ENCODE results near the gene ATAD2B. TPM values are rescaled to one million over a fixed set of nuclear protein-coding genes. Genes with fewer than 3 reads are reported as not detected.

ATAD2B gene
- total RNA-seq, 2 experiments from 2014 or later: 9.4 to 21.7 TPM

DNA sequence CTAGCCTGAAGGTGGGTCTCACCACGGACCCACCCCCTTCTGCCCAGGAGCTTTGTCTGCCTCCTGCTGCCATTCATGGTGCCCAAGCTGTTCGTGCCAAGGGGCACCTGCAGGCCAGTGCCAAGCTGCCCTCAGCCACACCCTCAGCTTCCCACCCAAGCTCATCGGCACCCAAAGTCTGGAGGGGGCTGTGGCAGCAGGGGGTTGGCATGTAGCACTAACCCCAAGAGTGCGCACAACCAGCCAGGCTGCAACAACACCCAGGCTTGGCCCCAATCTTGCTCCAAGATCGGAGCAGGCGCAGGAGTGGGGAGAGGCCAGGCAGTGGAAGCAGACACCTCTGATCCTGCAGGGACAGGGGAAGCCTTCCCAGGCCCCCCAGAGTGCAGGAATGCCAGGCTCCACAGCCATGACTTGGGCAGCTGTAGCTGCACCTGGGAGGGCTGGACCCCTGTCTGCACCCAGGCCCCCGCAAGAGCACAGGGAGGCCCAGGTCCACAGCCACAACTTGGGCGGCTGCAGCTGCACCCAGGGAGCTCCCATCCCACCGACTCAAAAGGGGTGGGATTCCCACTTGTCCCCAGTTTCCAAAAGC lies 89.9 kb downstream of the ATAD2B start:
- Histone ChIP-seq H3K9me3 (ENCODE audit: low read length) (peaks cover 13% of the 10 kb centered on the region; the same call in 1 of the 2 replicates), H3K4me1 (ENCODE audit: insufficient read depth, low read length, poor library complexity, severe bottlenecking) (no peaks in the 10 kb centered on the region), H3K9me2 (ENCODE audit: insufficient read depth, low read length) (0 out of 2 replicates have a peak, but pooled peaks cover 4% of the 10 kb centered on the region), H3K4me3 (ENCODE audit: low read depth, low read length, poor library complexity, severe bottlenecking) (no peak overlapping the region), H3K36me3 (ENCODE audit: insufficient read depth, low read length) (peaks cover 10% of the 10 kb centered on the region), H3K79me2 (ENCODE audit: insufficient read depth, low read depth, low read length) (no peaks in the 10 kb centered on the region), H2AFZ (ENCODE audit: low read length) (no peak overlapping the region), H3K4me2 (ENCODE audit: low read length) (no peak overlapping the region), H4K20me1 (ENCODE audit: insufficient read depth, low read length) (no peaks in the 10 kb centered on the region), H3K27ac (ENCODE audit: low read depth, low read length, poor library complexity, severe bottlenecking) (no peak overlapping the region)
- intact Hi-C loops (cut with micrococcal nuclease; ENCODE audit: unreplicated experiment): no loop called here
- POLR2A ChIA-PET: interaction anchor here (0.6 to 0.9 kb wide), 2 partner anchors 13 to 19 kb away, joined by 3 to 4 read pairs; no protein-coding TSS in a partner anchor
- BruUV-seq (replicated peaks): no TSS peak
- TF ChIP-seq, protein P1, sequence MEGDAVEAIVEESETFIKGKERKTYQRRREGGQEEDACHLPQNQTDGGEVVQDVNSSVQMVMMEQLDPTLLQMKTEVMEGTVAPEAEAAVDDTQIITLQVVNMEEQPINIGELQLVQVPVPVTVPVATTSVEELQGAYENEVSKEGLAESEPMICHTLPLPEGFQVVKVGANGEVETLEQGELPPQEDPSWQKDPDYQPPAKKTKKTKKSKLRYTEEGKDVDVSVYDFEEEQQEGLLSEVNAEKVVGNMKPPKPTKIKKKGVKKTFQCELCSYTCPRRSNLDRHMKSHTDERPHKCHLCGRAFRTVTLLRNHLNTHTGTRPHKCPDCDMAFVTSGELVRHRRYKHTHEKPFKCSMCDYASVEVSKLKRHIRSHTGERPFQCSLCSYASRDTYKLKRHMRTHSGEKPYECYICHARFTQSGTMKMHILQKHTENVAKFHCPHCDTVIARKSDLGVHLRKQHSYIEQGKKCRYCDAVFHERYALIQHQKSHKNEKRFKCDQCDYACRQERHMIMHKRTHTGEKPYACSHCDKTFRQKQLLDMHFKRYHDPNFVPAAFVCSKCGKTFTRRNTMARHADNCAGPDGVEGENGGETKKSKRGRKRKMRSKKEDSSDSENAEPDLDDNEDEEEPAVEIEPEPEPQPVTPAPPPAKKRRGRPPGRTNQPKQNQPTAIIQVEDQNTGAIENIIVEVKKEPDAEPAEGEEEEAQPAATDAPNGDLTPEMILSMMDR (conservative IDR thresholded peaks at IDR 0.05; ENCODE audit: low read length): no peak
- TF ChIP-seq EZH2phosphoT487 (IDR thresholded peaks at IDR 0.05; ENCODE audit: borderline replicate concordance, low read depth, low read length): no peak
- CTCF ChIA-PET (ENCODE audit: unreplicated experiment): no interaction called here
- no peak for DNase-seq (ENCODE audit: low spot score)

DNA sequence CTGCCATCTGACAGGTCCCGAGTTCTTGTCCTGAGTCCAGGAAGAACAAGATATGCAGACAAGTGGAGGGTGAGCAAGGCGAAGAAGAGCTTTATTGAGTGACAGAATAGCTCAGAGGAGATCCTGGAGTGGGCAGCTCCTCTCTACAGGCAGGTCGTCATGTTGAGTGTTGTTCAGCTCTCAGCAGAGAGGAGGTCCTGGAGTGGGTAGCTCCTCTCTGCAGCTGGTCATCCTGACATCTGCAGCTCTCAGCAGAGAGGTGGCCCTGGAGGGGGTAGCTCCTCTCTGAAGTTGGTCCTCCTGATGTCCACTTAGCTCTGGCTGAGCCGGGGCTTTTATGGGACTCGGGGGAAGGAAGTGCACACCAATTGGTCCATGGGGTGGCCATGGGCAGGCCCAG lies 90.4 kb downstream of the ATAD2B start:
- POLR2A ChIA-PET: no interaction called here
- intact Hi-C loops (cut with micrococcal nuclease; ENCODE audit: unreplicated experiment): no loop called here
- no peak for TF ChIP-seq EZH2phosphoT487 (IDR thresholded peaks at IDR 0.05; ENCODE audit: borderline replicate concordance, low read depth, low read length)
- TF ChIP-seq, protein P1 (conservative IDR thresholded peaks at IDR 0.05; ENCODE audit: low read length): no peak

DNA sequence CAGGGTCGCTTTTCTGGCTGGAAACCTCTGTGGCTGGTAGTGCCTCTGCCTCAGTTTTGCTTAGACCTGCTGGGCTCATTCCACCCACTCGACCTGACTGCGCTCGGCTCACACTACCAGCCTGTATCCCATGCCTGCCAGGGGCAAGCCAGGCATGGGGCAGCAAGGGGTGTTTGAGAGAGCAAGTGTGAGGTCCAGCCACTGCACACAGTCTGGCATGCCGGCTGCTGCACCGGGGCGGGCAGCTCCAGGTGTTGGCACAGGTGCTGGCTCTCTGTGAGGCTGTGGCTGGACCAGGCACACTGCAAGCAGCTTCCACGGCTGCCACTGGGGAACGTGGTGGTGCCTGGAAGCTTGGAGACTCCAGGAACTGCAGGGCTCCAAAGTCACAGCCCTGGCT lies 90.9 kb downstream of the ATAD2B start:
- no peak for DNase-seq (ENCODE audit: low spot score)
- no TSS peak for BruUV-seq (replicated peaks)
- Histone ChIP-seq H4K20me1 (ENCODE audit: insufficient read depth, low read length) (no peaks in the 10 kb centered on the region), H3K4me3 (ENCODE audit: low read depth, low read length, poor library complexity, severe bottlenecking) (no peak overlapping the region), H3K4me2 (ENCODE audit: low read length) (no peak overlapping the region), H2AFZ (ENCODE audit: low read length) (no peak overlapping the region), H3K27ac (ENCODE audit: low read depth, low read length, poor library complexity, severe bottlenecking) (no peak overlapping the region), H3K79me2 (ENCODE audit: insufficient read depth, low read depth, low read length) (no peaks in the 10 kb centered on the region), H3K36me3 (ENCODE audit: insufficient read depth, low read length) (peaks cover 10% of the 10 kb centered on the region), H3K9me2 (ENCODE audit: insufficient read depth, low read length) (0 out of 2 replicates have a peak, but pooled peaks cover 4% of the 10 kb centered on the region), H3K9me3 (ENCODE audit: low read length) (peaks cover 13% of the 10 kb centered on the region; the same call in 1 of the 2 replicates), H3K4me1 (ENCODE audit: insufficient read depth, low read length, poor library complexity, severe bottlenecking) (no peaks in the 10 kb centered on the region)
- intact Hi-C loops (cut with micrococcal nuclease; ENCODE audit: unreplicated experiment): no loop called here
- CTCF ChIA-PET (ENCODE audit: unreplicated experiment): no interaction called here
- POLR2A ChIA-PET: interaction anchor here (0.6 kb wide), 1 partner anchor 930 kb away, joined by 3 read pairs; no protein-coding TSS in a partner anchor
- TF ChIP-seq EZH2phosphoT487 (IDR thresholded peaks at IDR 0.05; ENCODE audit: borderline replicate concordance, low read depth, low read length): no peak
- TF ChIP-seq, protein P1 (conservative IDR thresholded peaks at IDR 0.05; ENCODE audit: low read length): no peak

More for the DNA sequence above, 90.4 kb downstream of the ATAD2B start:
- H3K9me3 ChIP-seq (ENCODE audit: low read length): peaks cover 13% of the 10 kb centered on the region; the same call in 1 of the 2 replicates
- H3K4me1 ChIP-seq (ENCODE audit: insufficient read depth, low read length, poor library complexity, severe bottlenecking): no peaks in the 10 kb centered on the region
- no peaks in the 10 kb centered on the region for H3K79me2 ChIP-seq (ENCODE audit: insufficient read depth, low read depth, low read length)
- H3K36me3 ChIP-seq (ENCODE audit: insufficient read depth, low read length): peaks cover 10% of the 10 kb centered on the region
- no peak for DNase-seq (ENCODE audit: low spot score)
- CTCF ChIA-PET (ENCODE audit: unreplicated experiment): no interaction called here
- H3K4me3 ChIP-seq (ENCODE audit: low read depth, low read length, poor library complexity, severe bottlenecking): no peak overlapping the region
- H3K9me2 ChIP-seq (ENCODE audit: insufficient read depth, low read length): 0 out of 2 replicates have a peak, but pooled peaks cover 4% of the 10 kb centered on the region
- BruUV-seq (replicated peaks): no TSS peak
- no peaks in the 10 kb centered on the region for H4K20me1 ChIP-seq (ENCODE audit: insufficient read depth, low read length)
- H3K27ac ChIP-seq (ENCODE audit: low read depth, low read length, poor library complexity, severe bottlenecking): no peak overlapping the region
- H2AFZ ChIP-seq (ENCODE audit: low read length): no peak overlapping the region
- no peak overlapping the region for H3K4me2 ChIP-seq (ENCODE audit: low read length)

All from OCI-LY7 (cell line).